CD4-positive, alpha-beta T cell treated with Interleukin-4 for 1 hour (primary cell): ENCODE results near the gene SUSD4.

ENCODE experiments used
- DNase-seq, 2 donors: peaks; one replicate each; pipeline ENCODE4 v3.0.0-alpha.2; 2020 to 2022

Gene SUSD4

DNA sequence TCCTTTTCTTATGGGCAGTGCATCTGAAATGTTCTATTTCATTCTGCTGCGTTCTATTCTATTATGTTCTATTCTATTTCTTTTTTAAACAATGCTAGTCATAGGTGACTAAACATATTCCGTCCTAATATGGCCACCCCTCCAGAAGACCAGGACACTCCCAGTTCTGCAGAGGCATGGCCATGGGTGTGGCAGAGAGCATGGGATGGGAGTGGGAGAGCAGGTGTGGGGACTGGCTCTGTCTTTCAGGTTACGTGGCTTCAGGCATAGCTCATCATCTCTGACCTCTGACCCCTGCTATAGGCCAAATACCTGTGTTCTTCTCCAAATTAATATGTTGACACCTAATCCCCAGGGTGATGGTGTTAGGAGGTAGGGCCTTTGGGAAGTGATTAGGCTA lies 187.5 kb downstream of the SUSD4 start:
- no peak for DNase-seq

DNA sequence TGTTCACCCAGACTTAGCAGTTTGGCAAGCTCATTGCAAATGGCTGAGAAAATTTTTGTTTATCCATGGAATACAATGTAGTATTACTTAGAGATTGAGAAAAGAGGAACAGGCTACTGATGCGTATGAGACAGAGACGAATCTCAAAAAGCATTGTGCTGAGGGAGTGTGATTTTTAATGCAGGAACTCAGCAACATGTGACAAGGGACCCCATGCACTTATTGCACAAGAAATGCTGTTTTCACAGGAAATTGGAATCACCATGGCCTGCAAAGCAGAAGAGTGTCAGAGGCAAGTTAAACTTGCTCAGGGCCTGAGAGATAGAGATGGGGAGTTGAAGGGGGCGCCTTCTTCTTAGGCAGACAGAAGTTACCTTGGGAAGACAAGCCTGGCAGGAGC lies 188.3 kb downstream of the SUSD4 start:
- peak in 1 of 2 donors; percentile 54 for DNase-seq

DNA sequence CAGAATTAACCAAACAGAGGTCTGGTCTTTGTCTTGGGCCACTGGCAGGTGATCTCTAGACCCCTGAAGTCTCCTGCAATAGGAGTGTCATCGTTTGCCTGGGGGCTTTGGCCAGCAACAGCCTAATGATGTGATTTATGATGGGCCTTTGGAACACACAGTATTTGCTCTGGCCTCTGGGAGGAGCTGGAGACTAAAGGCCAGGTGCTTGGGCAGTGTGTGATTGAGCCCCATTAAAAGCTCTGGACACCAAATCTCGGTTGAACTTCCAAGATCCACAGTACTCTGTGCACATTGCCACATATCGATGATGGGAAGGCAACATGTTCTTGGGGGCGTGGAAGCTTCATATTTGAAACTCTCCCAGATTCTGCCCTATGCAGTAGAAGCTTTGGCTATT lies 188.9 kb downstream of the SUSD4 start:
- no peak for DNase-seq
